Neuronal stem cell (in vitro differentiated cells): Measurements from ENCODE around the gene GCNT2.
"Not testable (repeated sequence)": the region's sequence is repeated elsewhere in the genome, so short reads cannot be mapped to it uniquely, and the experiment has no call there.

Experiments used
- DNase-seq: peaks from one replicate; pipeline ENCODE4 v3.0.0-alpha.2; 2013; ENCODE audit warnings: low spot score
- H2AFZ ChIP-seq: one replicate; pipeline ENCODE4 v1.6.1; 2013; ENCODE audit warnings: mild to moderate bottlenecking, low read length, inconsistent platforms
- H2AK5ac ChIP-seq: 2 replicates; pipeline ENCODE4 v1.6.1; 2013; ENCODE audit warnings: low read depth, mild to moderate bottlenecking, inconsistent platforms, low read length, moderate library complexity, mixed read lengths
- H2BK120ac ChIP-seq: 2 replicates; pipeline ENCODE4 v1.6.1; 2013; ENCODE audit warnings: low read depth, mild to moderate bottlenecking, inconsistent platforms, low read length, moderate library complexity, mixed read lengths
- H2BK12ac ChIP-seq: one replicate; pipeline ENCODE4 v1.6.1; 2013; ENCODE audit warnings: low read length, inconsistent platforms
- H2BK15ac ChIP-seq: 2 replicates; pipeline ENCODE4 v1.6.1; 2013; ENCODE audit warnings: mild to moderate bottlenecking, low read length, inconsistent platforms, mixed read lengths
- H2BK5ac ChIP-seq: one replicate; pipeline ENCODE4 v1.6.1; 2013; ENCODE audit warnings: inconsistent platforms, mild to moderate bottlenecking, low read length, moderate library complexity
- H3K14ac ChIP-seq: one replicate; pipeline ENCODE4 v1.6.1; 2013; ENCODE audit warnings: low read length, inconsistent platforms
- H3K18ac ChIP-seq: 2 replicates; pipeline ENCODE4 v1.6.1; 2013; ENCODE audit warnings: low read length, inconsistent platforms
- H3K23ac ChIP-seq: 2 replicates; pipeline ENCODE4 v1.6.1; 2013; ENCODE audit warnings: low read depth, mild to moderate bottlenecking, mixed read lengths, low read length, inconsistent platforms; ENCODE audit not compliant: poor library complexity
- H3K27ac ChIP-seq: replicated peaks from 3 replicates; pipeline ENCODE4 v1.5.1; 2013; ENCODE audit warnings: low read length, inconsistent platforms
- H3K27me3 ChIP-seq, 3 experiments: 2 replicates each; pipeline ENCODE4 v1.6.1; 2013; ENCODE audit warnings: low read length in 3 of 3, mild to moderate bottlenecking in 2 of 3, inconsistent platforms in 1 of 3, low read depth in 1 of 3, mixed read lengths in 1 of 3, moderate library complexity in 1 of 3; ENCODE audit not compliant: control insufficient read depth in 3 of 3, insufficient read depth in 3 of 3
- H3K36me3 ChIP-seq, 2 donors: replicated peaks in 1 of 2; 2 replicates each; pipeline ENCODE4 v1.6.1; 2013; ENCODE audit warnings: low read length in 2 of 2; ENCODE audit not compliant: control insufficient read depth in 2 of 2, insufficient read depth in 2 of 2
- H3K4ac ChIP-seq: 2 replicates; pipeline ENCODE4 v1.6.1; 2013; ENCODE audit warnings: inconsistent platforms, mild to moderate bottlenecking, low read length, moderate library complexity
- H3K4me1 ChIP-seq, 2 donors: 1 replicate in 1 of 2; 2 replicates in 1 of 2; pipeline ENCODE4 v1.6.1; 2013; ENCODE audit warnings: low read length in 2 of 2, low read depth in 1 of 2; ENCODE audit not compliant: control insufficient read depth in 2 of 2, insufficient read depth in 1 of 2
- H3K4me2 ChIP-seq: one replicate; pipeline ENCODE4 v1.6.1; 2013; ENCODE audit warnings: mild to moderate bottlenecking, low read length, inconsistent platforms; ENCODE audit not compliant: insufficient read depth, poor library complexity, severe bottlenecking
- H3K4me3 ChIP-seq, 2 donors: 2 replicates each; pipeline ENCODE4 v1.5.1; 2013; ENCODE audit warnings: low read length in 2 of 2, mild to moderate bottlenecking in 2 of 2, inconsistent platforms in 1 of 2, moderate library complexity in 1 of 2
- H3K79me1 ChIP-seq: one replicate; pipeline ENCODE4 v1.6.1; 2013; ENCODE audit warnings: low read depth, mild to moderate bottlenecking, inconsistent platforms, low read length, moderate library complexity
- H3K9ac ChIP-seq: one replicate; pipeline ENCODE4 v1.6.1; 2013; ENCODE audit warnings: mild to moderate bottlenecking, low read depth, low read length, inconsistent platforms; ENCODE audit not compliant: poor library complexity
- H3K9me3 ChIP-seq, 2 donors: replicated peaks in 1 of 2; 2 replicates each; pipeline versions ENCODE3 to v1.6.1; 2013; ENCODE audit warnings: low read length in 2 of 2, mild to moderate bottlenecking in 2 of 2, inconsistent platforms in 1 of 2, low read depth in 1 of 2, mixed read lengths in 1 of 2, moderate library complexity in 1 of 2; ENCODE audit not compliant: control insufficient read depth in 2 of 2, insufficient read depth in 1 of 2
- H4K8ac ChIP-seq: one replicate; pipeline ENCODE4 v1.6.1; 2013; ENCODE audit warnings: low read depth, mild to moderate bottlenecking, inconsistent platforms, low read length, moderate library complexity
- H4K91ac ChIP-seq: one replicate; pipeline ENCODE4 v1.6.1; 2013; ENCODE audit warnings: low read length, low read depth, mild to moderate bottlenecking, inconsistent platforms; ENCODE audit not compliant: poor library complexity
- WGBS, 2 donors: extraction: QIAGEN DNeasy Blood & Tissue Kit; methylation state at CpG; one replicate each; pipeline ENCODE4 v1.1.7; 2013; ENCODE audit warnings: missing lambda C conversion rate in 2 of 2, mixed read lengths in 1 of 2; ENCODE audit not compliant: insufficient read length in 2 of 2, insufficient replicate concordance in 1 of 2; ENCODE audit errors: extremely low coverage in 2 of 2; 5-methylcytosine and 5-hydroxymethylcytosine counted together

GCNT2 gene

GRCh38 chr6:10581402-10581801 is 60.3 kb downstream of the GCNT2 start:
- H2AK5ac ChIP-seq, H4K8ac ChIP-seq, H3K36me3 ChIP-seq, H4K91ac ChIP-seq, H2BK15ac ChIP-seq, H3K27me3 ChIP-seq, H3K9ac ChIP-seq, H3K14ac ChIP-seq, H3K27ac ChIP-seq, H3K4me3 ChIP-seq, H3K4ac ChIP-seq, H3K23ac ChIP-seq, DNase-seq, H3K4me2 ChIP-seq, H3K79me1 ChIP-seq, H2AFZ ChIP-seq, H2BK120ac ChIP-seq, H3K18ac ChIP-seq, H2BK12ac ChIP-seq, H2BK5ac ChIP-seq, H3K9me3 ChIP-seq: not testable (repeated sequence)
- peaks cover 32% of the 10 kb centered on the region in 2 donors for H3K4me1 ChIP-seq
- WGBS, 2 donors = no CpG with 5 or more reads among the region's 4 CpGs

GRCh38 chr6:10582774-10583508 is 61.8 kb downstream of the GCNT2 start:
- no peak overlapping the region for H3K4me3 ChIP-seq
- peak overlapping the region; percentile 17 for H2AK5ac ChIP-seq

GRCh38 chr6:10583509-10583901 is 62.4 kb downstream of the GCNT2 start:
- Histone ChIP-seq H4K91ac (no peak overlapping the region), H3K4ac (no peak overlapping the region), H2BK15ac (peak overlapping the region; percentile 2), H3K27ac (peak overlapping the region; percentile 84), H3K27me3 (no peaks in the 10 kb centered on the region), H3K14ac (no peak overlapping the region), H3K23ac (no peak overlapping the region), H3K4me3 (no peak overlapping the region), H2BK5ac (no peak overlapping the region), H2BK120ac (no peak overlapping the region), H4K8ac (no peak overlapping the region), H3K18ac (peak overlapping the region; percentile 91), H3K9me3 (no peaks in the 10 kb centered on the region), H3K36me3 (no peaks in the 10 kb centered on the region), H3K4me1 (peaks cover 32 to 41% of the 10 kb centered on the region in 2 donors), H2AK5ac (peak overlapping the region; percentile 17), H2AFZ (peak overlapping the region; percentile 53), H3K4me2 (peak overlapping the region; percentile 49), H3K9ac (no peak overlapping the region), H3K79me1 (peaks cover under 1% of the 10 kb centered on the region), H2BK12ac (no peak overlapping the region)
- DNase-seq = no peak
- WGBS, 2 donors = no CpG with 5 or more reads among the region's 3 CpGs

More at GRCh38 chr6:10582774-10583508, 61.8 kb downstream of the GCNT2 start:
- H3K9me3 ChIP-seq = no peaks in the 10 kb centered on the region
- peak overlapping the region; percentile 53 for H2AFZ ChIP-seq
- H3K27me3 ChIP-seq = no peaks in the 10 kb centered on the region
- H4K91ac ChIP-seq = no peak overlapping the region
- peak overlapping the region; percentile 2 for H2BK15ac ChIP-seq
- H2BK120ac ChIP-seq = no peak overlapping the region
- no peak overlapping the region for H2BK5ac ChIP-seq
- H3K9ac ChIP-seq = no peak overlapping the region
- peak overlapping the region; percentile 84 for H3K27ac ChIP-seq
- H3K14ac ChIP-seq = no peak overlapping the region
- H3K4me1 ChIP-seq = peaks cover 32 to 37% of the 10 kb centered on the region in 2 donors
- no peak for DNase-seq
- H4K8ac ChIP-seq = no peak overlapping the region
- WGBS, 2 donors = no CpG with 5 or more reads among the region's 10 CpGs
- H3K4ac ChIP-seq = no peak overlapping the region
- H3K4me2 ChIP-seq = peak overlapping the region; percentile 49
- no peaks in the 10 kb centered on the region for H3K36me3 ChIP-seq
- H3K79me1 ChIP-seq = no peaks in the 10 kb centered on the region
- no peak overlapping the region for H3K23ac ChIP-seq
- peak overlapping the region; percentile 91 for H3K18ac ChIP-seq
- H2BK12ac ChIP-seq = no peak overlapping the region

- H2BK15ac ChIP-seq = no peak overlapping the region
- H3K4me3 ChIP-seq = no peak overlapping the region
- H3K36me3 ChIP-seq = no peaks in the 10 kb centered on the region
- no peak overlapping the region for H3K18ac ChIP-seq
- H3K4ac ChIP-seq = no peak overlapping the region
- peaks cover 32 to 48% of the 10 kb centered on the region in 2 donors for H3K4me1 ChIP-seq
- no peak overlapping the region for H4K8ac ChIP-seq
- peaks cover 8% of the 10 kb centered on the region for H3K79me1 ChIP-seq
- H4K91ac ChIP-seq = no peak overlapping the region
- H2AFZ ChIP-seq = peak overlapping the region; percentile 25
- H3K23ac ChIP-seq = no peak overlapping the region
- H2BK12ac ChIP-seq = no peak overlapping the region
- no peak overlapping the region for H2AK5ac ChIP-seq
- peaks cover 0 to 5% of the 10 kb centered on the region in 2 donors for H3K9me3 ChIP-seq
- no peak overlapping the region for H2BK120ac ChIP-seq
- H3K27ac ChIP-seq = peak overlapping the region; percentile 84
- H3K27me3 ChIP-seq = no peaks in the 10 kb centered on the region
- DNase-seq = no peak
- no peak overlapping the region for H2BK5ac ChIP-seq
- H3K9ac ChIP-seq = no peak overlapping the region
- no peak overlapping the region for H3K14ac ChIP-seq
- WGBS, 2 donors = no CpG with 5 or more reads among the region's 3 CpGs
- no peak overlapping the region for H3K4me2 ChIP-seq
These were observed 63.5 kb downstream of the GCNT2 start for GRCh38 chr6:10584607-10585006.
